ENCODE measurements around the gene CDKL4.
A peak's percentile ranks its signal among the peaks of the same experiment; 100 is the strongest.
"Not testable (repeated sequence)": the region's sequence is repeated elsewhere in the genome, so short reads cannot be mapped to it uniquely, and the experiment has no call there.

Gene CDKL4

DNA sequence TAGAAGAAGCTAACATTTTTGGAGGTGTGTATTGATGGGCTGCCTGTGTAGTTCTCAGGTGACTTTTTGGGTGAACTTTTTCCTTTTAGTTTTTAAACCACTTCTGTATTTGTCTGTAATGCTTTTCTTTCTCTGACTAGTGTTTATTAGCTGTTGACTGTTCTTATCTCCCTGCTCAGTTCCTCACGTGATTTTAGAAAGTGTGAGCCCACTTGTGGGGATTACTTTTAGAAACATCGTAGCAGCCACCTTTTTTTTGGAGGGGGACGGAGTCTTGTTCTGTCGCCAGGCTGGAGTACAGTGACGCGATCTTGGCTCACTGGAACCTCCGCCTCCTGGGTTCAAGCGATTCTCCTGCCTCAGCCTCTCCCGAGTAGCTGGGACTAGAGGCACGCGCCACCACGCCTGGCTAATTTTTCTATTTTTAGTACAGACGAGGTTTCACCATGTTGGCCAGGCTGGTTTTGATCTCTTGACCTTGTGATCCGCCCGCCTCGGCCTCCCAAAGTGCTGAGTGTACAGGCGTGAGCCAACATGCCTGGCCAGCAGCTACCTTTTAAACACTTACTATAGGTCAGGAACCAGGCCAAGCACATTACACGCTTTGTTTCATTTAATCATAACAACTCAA, 9.2 kb upstream of the CDKL4 start:
- Mint-ChIP-seq H3K27me3 (no peaks in the 10 kb centered on the region), H3K27ac (no peak overlapping the region), H3K36me3 (ENCODE audit: insufficient read depth) (peaks cover 3% of the 10 kb centered on the region), H3K4me1 (ENCODE audit: low read depth in 2 of 2) (peaks cover 0 to 5% of the 10 kb centered on the region in 2 donors), H3K4me3 (no peak overlapping the region), H3K9me3 (no peaks in the 10 kb centered on the region)
- DNase-seq, result no peak
- ATAC-seq (replicated peaks), result no peak

DNA sequence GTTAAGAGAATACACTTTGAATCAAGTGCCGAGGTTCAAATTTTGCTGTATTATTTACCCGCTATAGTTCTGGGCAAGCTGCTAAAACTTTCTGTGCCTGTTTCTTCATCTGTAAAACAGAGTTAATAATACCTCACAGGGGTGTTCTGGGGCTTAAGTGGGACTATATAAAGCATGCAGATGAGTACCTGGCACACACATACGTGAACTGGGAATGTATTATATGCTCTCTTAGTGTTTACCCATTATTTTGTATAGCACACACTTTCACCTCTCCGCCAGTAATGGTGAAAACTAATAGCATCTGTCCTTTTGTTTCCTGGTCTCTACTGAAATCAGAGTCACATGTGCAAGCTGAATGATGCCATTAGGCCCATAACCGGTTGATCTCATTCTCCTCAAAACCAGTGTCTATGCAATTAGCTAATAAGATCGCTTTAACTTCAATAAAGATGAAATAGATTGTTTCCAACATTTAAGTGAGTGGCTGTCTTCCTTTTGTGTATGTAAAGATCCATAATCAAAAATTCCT, 3.8 kb upstream of the CDKL4 start:
- Mint-ChIP-seq H3K27ac (no peak overlapping the region), H3K4me1 (ENCODE audit: low read depth in 2 of 2) (peaks cover 14 to 21% of the 10 kb centered on the region in 2 donors), H3K4me3 (no peak overlapping the region), H3K9me3 (no peaks in the 10 kb centered on the region), H3K36me3 (ENCODE audit: insufficient read depth) (peaks cover 10% of the 10 kb centered on the region), H3K27me3 (no peaks in the 10 kb centered on the region)
- no peak for ATAC-seq (replicated peaks)
- no peak for DNase-seq

DNA sequence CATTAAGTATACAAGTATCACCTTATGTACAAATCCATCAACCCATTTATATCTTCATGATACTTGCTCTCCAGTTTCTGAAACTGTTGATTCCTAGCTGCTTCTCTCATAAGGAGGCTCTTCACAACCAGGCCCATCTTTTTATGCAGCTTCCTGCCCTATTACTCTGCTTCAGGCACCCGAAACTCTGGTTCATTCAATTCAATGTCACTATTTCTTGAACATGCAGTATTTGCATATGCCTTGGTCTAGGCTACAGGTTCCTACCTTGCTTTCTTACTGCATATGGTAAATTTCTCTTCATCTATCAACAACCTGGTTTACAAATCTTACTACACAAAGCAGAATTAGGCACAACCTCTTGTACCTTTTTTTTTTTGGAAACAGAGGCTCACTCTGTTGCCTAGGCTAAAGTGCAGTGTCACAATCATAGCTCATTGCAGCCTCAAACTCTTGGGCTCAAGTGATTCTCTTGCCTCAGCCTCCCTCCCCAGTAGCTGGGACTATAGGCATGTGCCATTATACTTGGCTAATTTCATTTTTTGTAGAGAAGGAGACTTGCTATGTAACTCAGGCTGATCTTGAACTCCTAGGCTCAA, 2.7 kb upstream of the CDKL4 start:
- peaks cover 14 to 21% of the 10 kb centered on the region in 2 donors for H3K4me1 Mint-ChIP-seq (ENCODE audit: low read depth in 2 of 2)
- no peaks in the 10 kb centered on the region for H3K9me3 Mint-ChIP-seq
- no peaks in the 10 kb centered on the region for H3K27me3 Mint-ChIP-seq
- H3K27ac Mint-ChIP-seq, result no peak overlapping the region
- H3K36me3 Mint-ChIP-seq (ENCODE audit: insufficient read depth), result peaks cover 10% of the 10 kb centered on the region
- no peak for ATAC-seq (replicated peaks)
- no peak for DNase-seq
- peak overlapping the region in 1 of 2 donors; percentile 14 for H3K4me3 Mint-ChIP-seq

DNA sequence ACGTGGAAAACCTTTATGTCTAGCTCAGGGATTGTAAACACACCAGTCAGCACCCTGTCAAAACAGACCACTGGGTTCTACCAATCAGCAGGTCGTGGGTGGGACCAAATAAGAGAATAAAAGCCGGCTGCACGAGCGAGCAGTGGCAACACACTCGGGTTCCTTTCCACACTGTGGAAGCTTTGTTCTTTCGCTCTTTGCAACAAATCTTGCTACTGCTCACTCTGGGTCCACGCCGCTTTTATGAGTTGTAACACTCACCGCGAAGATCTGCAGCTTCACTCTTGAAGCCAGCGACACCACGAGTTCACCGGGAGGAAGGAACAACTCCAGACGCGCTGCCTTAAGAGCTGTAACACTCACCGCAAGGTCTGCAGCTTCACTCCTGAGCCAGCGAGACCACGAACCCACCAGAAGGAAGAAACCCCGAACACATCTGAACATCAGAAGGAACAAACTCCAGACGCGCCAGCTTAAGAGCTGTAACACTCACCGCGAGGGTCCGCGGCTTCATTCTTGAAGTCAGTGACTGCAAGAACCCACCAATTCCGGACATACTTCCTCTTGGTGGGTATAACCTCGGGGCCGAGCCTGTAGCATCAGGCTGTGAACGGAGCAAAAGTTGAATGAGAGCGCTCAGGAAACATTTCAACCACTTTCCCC, 1.3 kb upstream of the CDKL4 start:
- ATAC-seq (replicated peaks) (peak; percentile 61), DNase-seq (peak; percentile 29 to 45 (median 32))
- H3K9me3 Mint-ChIP-seq; H3K27me3 Mint-ChIP-seq; H3K36me3 Mint-ChIP-seq (ENCODE audit: insufficient read depth): not testable (repeated sequence)
- H3K4me3 Mint-ChIP-seq, result peak overlapping the region; percentile 84 to 87
- H3K27ac Mint-ChIP-seq, result peak overlapping the region; percentile 74 to 89
- peaks cover 14 to 16% of the 10 kb centered on the region in 2 donors for H3K4me1 Mint-ChIP-seq (ENCODE audit: low read depth in 2 of 2)

DNA sequence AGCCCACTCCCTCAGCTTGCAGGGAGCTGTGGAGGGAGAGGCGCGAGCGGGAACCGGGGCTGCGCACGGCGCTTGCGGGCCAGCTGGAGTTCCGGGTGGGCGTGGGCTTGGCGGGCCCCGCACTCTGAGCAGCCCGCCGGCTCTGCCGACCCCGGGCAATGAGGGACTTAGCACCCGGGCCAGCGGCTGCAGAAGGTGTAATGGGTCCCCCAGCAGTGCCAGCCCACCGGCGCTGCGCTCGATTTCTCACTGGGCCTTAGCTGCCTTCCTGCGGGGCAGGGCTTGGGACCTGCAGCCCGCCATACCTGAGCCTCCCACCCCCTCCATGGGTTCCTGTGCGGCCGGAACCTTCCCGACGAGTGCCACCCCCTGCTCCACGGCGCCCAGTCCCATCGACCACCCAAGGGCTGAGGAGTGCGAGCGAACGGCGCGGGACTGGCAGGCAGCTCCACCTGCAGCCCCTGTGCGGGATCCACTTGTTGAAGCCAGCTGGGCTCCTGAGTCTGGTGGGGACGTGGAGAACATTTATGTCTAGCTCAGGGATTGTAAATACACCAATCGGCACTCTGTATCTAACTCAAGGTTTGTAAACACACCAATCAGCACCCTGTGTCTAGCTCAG, 582 bp upstream of the CDKL4 start:
- H3K27me3 Mint-ChIP-seq, result not testable (repeated sequence)
- peak overlapping the region; percentile 74 to 89 for H3K27ac Mint-ChIP-seq

DNA sequence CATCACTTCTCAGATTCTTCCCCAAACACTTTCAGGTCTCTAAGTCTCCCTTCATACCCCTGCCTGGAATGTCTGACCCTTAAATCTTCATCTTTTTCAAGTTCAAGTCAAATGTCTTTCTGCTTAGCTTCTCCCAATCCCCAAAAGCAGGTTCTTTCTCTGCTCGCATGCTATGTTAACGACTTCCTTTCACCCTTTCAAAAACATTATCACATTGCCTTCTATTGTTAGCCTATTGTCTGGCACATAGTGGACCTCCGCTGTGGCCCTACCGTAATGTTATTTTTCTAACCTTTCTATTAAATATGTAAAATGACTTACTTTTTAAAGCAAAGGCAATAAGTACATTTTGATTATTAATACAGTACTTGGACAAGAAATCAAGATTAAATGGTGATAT, 2.2 kb downstream of the CDKL4 start:
- Mint-ChIP-seq H3K4me3 (no peak overlapping the region), H3K27me3 (no peaks in the 10 kb centered on the region), H3K9me3 (no peaks in the 10 kb centered on the region), H3K36me3 (ENCODE audit: insufficient read depth) (peaks cover 13% of the 10 kb centered on the region), H3K27ac (no peak overlapping the region), H3K4me1 (ENCODE audit: low read depth in 2 of 2) (peaks cover 14 to 16% of the 10 kb centered on the region in 2 donors)
- ATAC-seq (replicated peaks) (no peak), DNase-seq (no peak)

More for the DNA sequence above, 582 bp upstream of the CDKL4 start:
- H3K9me3 Mint-ChIP-seq; H3K36me3 Mint-ChIP-seq (ENCODE audit: insufficient read depth); ATAC-seq (replicated peaks); DNase-seq: not testable (repeated sequence)
- Mint-ChIP-seq H3K4me3 (peak overlapping the region; percentile 84 to 87), H3K4me1 (ENCODE audit: low read depth in 2 of 2) (peaks cover 14 to 16% of the 10 kb centered on the region in 2 donors)

DNA sequence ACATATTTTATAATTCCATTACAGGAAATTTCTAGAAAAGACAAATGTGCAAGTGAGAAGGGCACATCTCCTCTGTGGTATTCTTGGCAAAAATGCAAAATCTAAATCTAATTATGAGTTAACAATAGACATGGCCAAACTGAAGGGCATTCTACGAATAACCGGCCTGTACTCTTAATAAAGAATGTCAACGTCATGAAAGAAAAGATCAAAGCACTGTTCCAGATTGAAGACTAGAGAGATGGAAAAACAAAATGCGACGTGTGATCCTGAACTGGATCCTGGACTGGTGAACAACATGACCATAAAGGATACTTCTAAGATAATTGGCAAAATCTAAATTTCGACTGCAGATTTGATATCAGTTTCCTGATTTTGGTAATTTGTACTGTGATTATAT, 3.0 kb downstream of the CDKL4 start:
- ATAC-seq (replicated peaks) (no peak), DNase-seq (no peak)
- no peaks in the 10 kb centered on the region for H3K27me3 Mint-ChIP-seq
- peak overlapping the region in 1 of 2 donors; percentile 69 for H3K27ac Mint-ChIP-seq
- H3K9me3 Mint-ChIP-seq, result no peaks in the 10 kb centered on the region
- H3K4me3 Mint-ChIP-seq, result no peak overlapping the region
- H3K36me3 Mint-ChIP-seq (ENCODE audit: insufficient read depth), result peaks cover 13% of the 10 kb centered on the region
- peaks cover 11 to 12% of the 10 kb centered on the region in 2 donors for H3K4me1 Mint-ChIP-seq (ENCODE audit: low read depth in 2 of 2)

DNA sequence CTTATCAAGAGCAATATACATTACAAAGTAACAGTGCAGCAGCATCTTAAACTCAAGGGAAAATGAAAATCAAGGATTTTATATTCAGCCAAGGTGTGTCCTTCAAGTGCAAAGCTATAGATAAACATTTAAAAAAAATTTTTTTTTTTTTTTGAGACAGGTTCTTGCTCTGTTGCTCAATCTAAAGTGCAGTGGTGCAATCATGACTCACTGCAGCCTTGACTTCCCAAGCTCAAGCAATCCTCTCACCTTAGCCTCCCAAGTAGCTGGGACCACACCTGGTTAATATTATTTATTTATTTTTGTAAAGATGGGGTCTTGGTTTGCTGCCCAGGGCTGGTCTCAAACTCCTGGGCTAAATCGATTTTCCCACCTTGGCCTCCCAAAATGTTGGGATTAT, 9.0 kb downstream of the CDKL4 start:
- Mint-ChIP-seq H3K27ac (no peak overlapping the region), H3K4me1 (ENCODE audit: low read depth in 2 of 2) (peaks cover 0 to 1% of the 10 kb centered on the region in 2 donors), H3K4me3 (no peak overlapping the region), H3K27me3 (no peaks in the 10 kb centered on the region), H3K9me3 (peaks cover 0 to 2% of the 10 kb centered on the region in 2 donors), H3K36me3 (ENCODE audit: insufficient read depth) (peaks cover 3% of the 10 kb centered on the region)
- DNase-seq, result no peak
- no peak for ATAC-seq (replicated peaks)

DNA sequence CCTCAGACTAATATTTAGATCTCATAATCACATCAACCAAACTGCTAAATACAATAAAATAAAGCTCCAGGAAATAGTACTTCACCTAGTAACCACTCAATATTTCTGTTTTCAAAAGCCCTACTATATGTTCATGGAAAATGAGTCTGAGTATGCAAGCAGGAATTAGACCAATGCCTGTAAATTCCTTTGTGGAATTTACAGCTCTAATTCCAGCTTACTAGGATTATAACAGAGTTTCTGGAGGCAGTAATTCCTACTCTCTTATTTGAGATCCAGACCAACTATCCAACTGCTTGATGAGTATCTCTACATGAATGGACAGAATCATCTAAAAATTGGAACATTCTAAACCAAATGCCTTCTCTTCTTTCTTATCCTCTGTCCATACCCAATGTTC, 11.6 kb downstream of the CDKL4 start:
- no peaks in the 10 kb centered on the region for H3K27me3 Mint-ChIP-seq
- H3K27ac Mint-ChIP-seq, result no peak overlapping the region
- no peak overlapping the region for H3K4me3 Mint-ChIP-seq
- H3K9me3 Mint-ChIP-seq, result peaks cover 0 to 2% of the 10 kb centered on the region in 2 donors
- peaks cover 3% of the 10 kb centered on the region for H3K36me3 Mint-ChIP-seq (ENCODE audit: insufficient read depth)
- peaks cover 10 to 20% of the 10 kb centered on the region in 2 donors for H3K4me1 Mint-ChIP-seq (ENCODE audit: low read depth in 2 of 2)
- ATAC-seq (replicated peaks) (no peak), DNase-seq (no peak)

DNA sequence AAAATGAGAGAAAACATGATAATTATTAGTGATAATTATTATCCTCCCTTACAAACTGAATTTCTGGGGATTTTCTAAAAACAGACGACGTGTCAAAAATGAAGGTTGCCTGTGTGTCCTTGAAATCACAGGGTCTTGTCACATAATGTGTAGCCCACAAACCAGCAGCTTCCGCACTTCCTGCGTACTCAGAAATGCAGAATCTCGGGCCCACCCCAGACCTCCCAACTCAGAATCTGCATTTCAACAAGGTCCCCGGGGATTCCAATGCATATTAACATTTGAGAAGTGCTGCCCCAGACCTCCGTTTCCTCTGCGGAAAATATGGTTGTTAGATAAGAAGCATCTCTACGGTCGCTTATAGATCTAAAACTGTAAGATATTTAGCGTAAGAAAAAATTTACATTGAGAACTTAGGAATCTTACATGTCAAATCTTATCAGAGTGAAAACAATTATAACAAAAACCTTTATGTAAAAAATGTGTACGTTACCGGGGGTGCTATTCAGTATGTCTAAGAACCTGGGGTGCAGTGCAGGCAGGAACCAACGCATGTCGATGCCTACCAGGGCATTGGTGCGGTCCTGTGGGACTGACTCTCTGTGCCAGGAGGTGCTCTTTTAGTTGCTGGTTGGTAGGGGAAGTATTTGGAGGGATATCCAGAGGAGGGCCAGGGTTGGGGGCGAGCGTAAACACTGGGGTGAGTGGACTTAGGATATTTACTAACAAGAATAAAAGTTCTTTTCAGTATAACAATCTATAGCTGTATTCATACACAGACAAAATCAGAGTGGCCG, 15.2 kb downstream of the CDKL4 start:
- no peaks in the 10 kb centered on the region for H3K9me3 Mint-ChIP-seq
- no peaks in the 10 kb centered on the region for H3K27me3 Mint-ChIP-seq
- ATAC-seq (replicated peaks) (peak; percentile 37), DNase-seq (no peak)
- H3K4me1 Mint-ChIP-seq (ENCODE audit: low read depth in 2 of 2), result peaks cover 10 to 23% of the 10 kb centered on the region in 2 donors
- H3K4me3 Mint-ChIP-seq, result peak overlapping the region; percentile 35 to 65
- H3K27ac Mint-ChIP-seq, result peak overlapping the region in 1 of 2 donors; percentile 59
- H3K36me3 Mint-ChIP-seq (ENCODE audit: insufficient read depth), result peaks cover 3% of the 10 kb centered on the region

DNA sequence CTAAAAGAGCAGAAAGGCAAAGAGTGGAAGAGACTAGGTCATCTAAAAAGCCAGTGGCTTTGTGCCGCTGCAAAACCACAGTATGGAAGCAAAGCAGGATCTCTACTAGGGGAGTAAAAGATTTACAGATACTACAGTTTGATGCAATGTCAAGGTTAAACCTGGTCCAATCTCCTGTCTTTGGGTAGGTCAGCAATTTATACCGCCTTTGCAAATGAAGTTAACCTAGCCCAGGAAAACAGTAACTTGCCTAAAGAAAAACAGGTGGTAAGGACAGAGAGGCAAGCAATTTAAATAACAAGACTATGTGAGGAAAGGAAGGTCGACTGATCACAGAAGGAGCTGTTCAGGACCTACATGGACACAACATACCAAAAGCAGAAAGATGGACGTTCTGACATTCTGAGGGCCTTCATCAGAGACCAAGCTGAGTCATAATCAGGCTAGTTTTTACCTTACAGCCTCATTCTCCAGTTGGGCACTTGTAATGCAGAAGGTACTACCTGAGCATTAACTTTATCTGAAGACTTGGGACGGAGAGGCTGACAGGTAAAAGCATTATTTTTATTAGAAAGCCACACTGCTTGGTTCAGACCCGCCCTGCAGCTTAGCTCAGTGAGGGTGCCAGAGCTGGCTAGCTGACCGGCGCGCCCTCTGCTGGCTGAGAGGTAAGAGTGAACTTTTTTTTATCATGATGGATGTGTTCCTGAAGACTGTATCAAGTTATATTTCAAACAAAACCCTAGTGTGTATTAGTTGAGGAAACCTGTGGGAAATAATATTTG, 15.9 kb downstream of the CDKL4 start:
- peak overlapping the region; percentile 35 to 65 for H3K4me3 Mint-ChIP-seq
- H3K36me3 Mint-ChIP-seq (ENCODE audit: insufficient read depth), result peaks cover 3% of the 10 kb centered on the region
- H3K9me3 Mint-ChIP-seq, result no peaks in the 10 kb centered on the region
- ATAC-seq (replicated peaks) (peak; percentile 87), DNase-seq (peak; percentile 72 to 73 (median 72))
- no peaks in the 10 kb centered on the region for H3K27me3 Mint-ChIP-seq
- peak overlapping the region in 1 of 2 donors; percentile 59 for H3K27ac Mint-ChIP-seq
- peaks cover 10 to 23% of the 10 kb centered on the region in 2 donors for H3K4me1 Mint-ChIP-seq (ENCODE audit: low read depth in 2 of 2)

DNA sequence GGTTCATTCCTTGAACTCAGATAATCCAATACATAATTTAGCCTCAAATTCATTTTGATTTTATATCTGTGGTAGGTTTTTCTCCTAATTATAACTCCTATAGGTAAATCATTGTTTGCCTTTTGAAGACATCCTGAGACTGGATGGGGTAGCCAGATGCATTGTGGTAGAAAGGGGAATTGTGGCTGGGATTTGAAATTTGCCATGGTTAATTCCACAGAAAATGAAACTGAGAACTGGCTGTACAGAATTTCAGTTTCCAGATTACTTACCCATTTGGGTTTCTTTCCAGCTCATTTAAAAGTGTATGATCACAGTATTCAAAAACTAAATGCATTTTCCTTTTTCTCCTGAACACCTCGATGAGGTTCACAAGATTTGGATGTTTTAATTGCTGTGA, 18.2 kb downstream of the CDKL4 start:
- H3K36me3 Mint-ChIP-seq (ENCODE audit: insufficient read depth), result peaks cover 3% of the 10 kb centered on the region
- H3K9me3 Mint-ChIP-seq, result no peaks in the 10 kb centered on the region
- no peaks in the 10 kb centered on the region for H3K27me3 Mint-ChIP-seq
- H3K4me3 Mint-ChIP-seq, result no peak overlapping the region
- ATAC-seq (replicated peaks) (no peak), DNase-seq (no peak)
- H3K4me1 Mint-ChIP-seq (ENCODE audit: low read depth in 2 of 2), result peaks cover 10 to 29% of the 10 kb centered on the region in 2 donors
- no peak overlapping the region for H3K27ac Mint-ChIP-seq

All from effector memory CD8-positive, alpha-beta T cell (primary cell).